Measurements from ENCODE around the gene FOLR2.

FOLR2 gene

DNA sequence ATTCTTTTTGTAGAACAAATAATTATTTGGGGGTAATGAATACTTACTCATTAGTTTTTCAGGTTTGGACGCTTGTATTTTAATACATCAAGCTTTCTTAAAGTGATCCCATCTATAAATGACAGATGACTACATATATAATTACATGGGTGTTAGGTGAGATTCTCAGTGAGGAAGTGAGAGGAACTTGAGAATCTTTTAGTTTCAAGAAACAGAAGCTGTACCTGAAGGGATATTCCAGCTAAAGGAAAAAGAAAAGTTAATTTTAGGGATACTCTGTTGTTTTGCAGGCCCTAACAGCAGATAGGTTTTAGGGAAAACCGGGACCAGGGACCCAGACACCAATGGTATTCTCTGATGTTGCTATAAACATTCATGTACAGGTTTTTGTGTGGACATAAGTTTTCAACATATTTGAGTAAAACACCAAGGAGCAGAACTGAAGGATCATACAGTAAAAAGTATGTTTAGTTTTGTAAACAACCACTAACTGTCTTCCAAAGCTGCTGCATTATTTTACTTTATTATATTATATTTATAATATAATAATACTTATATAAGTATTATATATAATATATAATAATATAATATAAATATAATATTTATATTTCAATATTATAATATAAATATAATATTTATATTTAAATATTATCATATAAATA, 51.5 kb downstream of the FOLR2 start:
- no peak overlapping the region for H3K9ac ChIP-seq (ENCODE audit: low read length)
- peaks cover 57% of the 10 kb centered on the region for H3K4me1 ChIP-seq (ENCODE audit: low read length)
- peak overlapping the region; percentile 20; the same call in 1 of the 2 replicates for H3K4me3 ChIP-seq (ENCODE audit: low read length)
- no peak for TF ChIP-seq EZH2phosphoT487 (IDR thresholded peaks at IDR 0.05; ENCODE audit: low read depth)
- TF ChIP-seq, protein P1, sequence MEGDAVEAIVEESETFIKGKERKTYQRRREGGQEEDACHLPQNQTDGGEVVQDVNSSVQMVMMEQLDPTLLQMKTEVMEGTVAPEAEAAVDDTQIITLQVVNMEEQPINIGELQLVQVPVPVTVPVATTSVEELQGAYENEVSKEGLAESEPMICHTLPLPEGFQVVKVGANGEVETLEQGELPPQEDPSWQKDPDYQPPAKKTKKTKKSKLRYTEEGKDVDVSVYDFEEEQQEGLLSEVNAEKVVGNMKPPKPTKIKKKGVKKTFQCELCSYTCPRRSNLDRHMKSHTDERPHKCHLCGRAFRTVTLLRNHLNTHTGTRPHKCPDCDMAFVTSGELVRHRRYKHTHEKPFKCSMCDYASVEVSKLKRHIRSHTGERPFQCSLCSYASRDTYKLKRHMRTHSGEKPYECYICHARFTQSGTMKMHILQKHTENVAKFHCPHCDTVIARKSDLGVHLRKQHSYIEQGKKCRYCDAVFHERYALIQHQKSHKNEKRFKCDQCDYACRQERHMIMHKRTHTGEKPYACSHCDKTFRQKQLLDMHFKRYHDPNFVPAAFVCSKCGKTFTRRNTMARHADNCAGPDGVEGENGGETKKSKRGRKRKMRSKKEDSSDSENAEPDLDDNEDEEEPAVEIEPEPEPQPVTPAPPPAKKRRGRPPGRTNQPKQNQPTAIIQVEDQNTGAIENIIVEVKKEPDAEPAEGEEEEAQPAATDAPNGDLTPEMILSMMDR (IDR thresholded peaks at IDR 0.05; ENCODE audit: low read depth, low read length) = no peak
- peaks cover 9% of the 10 kb centered on the region; the same call in 1 of the 2 replicates for H3K27me3 ChIP-seq (ENCODE audit: low read depth, low read length)
- no peak overlapping the region for H2AFZ ChIP-seq (ENCODE audit: low read depth, low read length)
- peak overlapping the region; percentile 66 for H3K4me2 ChIP-seq (ENCODE audit: low read length)
- H4K20me1 ChIP-seq (ENCODE audit: insufficient read depth, low read length) = no peaks in the 10 kb centered on the region
- H3K79me2 ChIP-seq (ENCODE audit: low read length) = no peaks in the 10 kb centered on the region
- H3K9me3 ChIP-seq (ENCODE audit: insufficient read depth, low read length) = no peaks in the 10 kb centered on the region; the same call in 1 of the 2 replicates
- H3K27ac ChIP-seq (ENCODE audit: low read length) = peak overlapping the region; percentile 9; the same call in 1 of the 2 replicates
- no peaks in the 10 kb centered on the region for H3K36me3 ChIP-seq (replicated peaks; ENCODE audit: low read depth, low read length)
